ENCODE results near the gene PRR5.
"Not testable (repeated sequence)": the region's sequence is repeated elsewhere in the genome, so short reads cannot be mapped to it uniquely, and the experiment has no call there.

Gene PRR5

DNA sequence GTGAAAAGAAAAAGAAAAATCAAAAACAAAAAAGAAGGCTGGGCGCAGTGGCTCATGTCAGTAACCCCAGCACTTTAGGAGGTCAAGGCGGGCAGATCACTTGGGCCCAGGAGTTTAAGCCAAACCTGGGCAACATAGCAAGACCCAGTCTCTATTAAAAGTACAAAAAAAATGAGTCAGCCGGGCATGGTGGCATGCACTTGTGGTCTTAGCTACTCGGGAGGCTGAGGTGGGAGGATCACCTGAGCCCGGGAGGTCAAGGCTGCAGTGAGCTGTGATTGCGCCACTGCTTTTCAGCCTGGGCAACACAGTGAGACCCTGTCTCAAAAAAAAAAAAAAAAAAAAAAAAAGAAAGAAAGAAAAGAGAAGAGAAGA is 26.0 kb upstream of the PRR5 start:
- DNase-seq: not testable (repeated sequence)

DNA sequence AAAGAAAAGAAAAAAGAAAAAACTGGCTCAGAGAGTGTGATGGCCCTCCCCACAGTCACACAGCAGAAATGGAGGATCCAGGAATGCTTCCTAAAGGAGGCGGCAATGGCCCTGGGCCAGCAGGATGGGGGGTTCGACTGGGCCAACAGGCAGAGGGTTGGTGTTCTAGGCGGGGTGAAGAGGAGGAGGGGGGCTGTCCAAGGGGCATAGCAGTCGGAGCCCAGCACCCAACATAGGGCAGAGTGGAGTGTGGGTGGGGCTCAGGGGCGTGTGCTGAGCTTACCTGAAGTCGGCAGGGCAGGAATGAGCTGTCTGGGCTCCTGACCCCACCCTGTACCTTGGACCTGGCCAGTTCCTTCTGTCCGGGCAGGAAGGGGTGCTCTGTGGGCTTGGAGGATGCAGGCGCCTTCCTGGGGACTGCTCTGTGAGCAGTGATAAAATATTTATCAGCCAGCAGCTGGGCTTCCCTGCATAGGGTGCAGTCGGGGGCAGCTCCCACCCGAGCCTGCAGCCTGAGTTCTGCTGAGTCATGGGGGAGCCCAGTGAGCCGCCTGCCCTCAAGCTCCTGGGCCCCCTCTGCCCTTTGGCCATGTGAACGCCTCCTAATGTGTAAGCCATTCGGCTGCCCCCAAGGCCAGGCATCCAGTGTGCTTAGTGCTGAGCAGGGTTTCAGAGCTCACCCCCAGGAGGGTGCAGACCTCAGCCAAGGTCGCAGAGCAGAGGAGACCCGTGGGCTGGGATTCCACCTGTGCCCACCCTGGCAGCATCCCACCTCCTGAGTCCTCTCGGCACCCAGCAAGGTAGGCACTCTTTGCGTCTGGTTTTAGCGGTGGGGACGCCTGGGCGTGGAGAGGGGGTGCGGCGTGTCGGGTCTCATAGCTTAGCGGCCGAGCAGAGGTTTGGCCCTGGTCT is 25.3 kb upstream of the PRR5 start:
- DNase-seq: no peak

DNA sequence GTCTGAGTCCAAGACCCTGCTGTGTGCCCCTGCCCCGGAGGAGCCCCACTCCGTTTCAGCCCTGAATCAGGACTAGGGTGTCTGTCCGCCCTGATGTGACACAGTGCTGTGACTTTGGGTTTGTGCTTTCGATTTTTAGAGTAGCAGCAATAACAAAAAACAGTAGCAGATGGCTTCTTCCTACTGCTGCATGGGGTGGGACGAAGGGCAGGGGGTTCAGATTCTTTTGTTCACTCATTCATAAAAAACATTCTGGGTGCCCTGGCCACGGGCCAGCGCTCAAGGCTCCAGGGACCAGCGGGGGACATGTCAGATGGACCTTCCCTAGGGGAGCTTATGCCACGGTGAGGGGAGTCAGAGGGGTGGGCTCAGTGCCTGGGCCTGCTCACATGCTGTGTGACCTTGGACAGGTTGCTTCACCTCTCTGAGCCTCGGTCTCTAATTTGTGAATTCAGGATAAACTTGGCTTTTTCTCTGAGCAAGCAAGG is 24.6 kb upstream of the PRR5 start:
- DNase-seq: no peak

DNA sequence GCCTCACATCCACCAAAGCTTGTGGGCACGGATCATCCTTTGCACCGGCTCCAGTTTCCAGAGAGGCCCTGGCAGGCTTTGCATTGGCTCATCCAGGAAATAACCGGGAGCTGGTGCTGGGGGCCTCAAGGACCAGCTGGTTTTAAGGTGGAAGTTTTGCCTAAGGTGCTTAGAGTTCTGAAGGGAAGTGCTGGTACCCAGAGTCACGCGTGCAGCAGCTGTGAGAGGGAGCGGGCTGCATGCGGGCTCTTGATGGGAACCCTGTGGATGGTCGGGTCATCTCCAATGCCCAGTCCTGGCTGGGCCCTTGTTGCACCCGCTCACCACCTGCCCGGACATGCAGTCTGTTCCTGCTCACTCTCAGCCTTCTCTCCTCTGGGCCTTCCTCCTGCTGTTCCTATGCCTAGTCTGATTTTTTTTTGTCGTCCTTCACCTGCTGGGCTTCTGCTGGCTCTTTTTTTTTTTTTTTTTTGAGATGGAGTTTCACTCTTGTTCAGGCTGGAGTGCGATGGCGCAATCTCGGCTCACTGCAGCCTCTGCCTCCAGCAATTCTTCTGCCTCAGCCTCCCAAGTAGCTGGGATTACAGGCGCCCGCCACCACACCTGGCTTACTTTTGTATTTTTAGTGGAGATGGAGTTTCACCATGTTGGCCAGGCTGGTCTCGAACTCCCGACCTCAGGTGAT is 24.0 kb upstream of the PRR5 start:
- no peak for DNase-seq

DNA sequence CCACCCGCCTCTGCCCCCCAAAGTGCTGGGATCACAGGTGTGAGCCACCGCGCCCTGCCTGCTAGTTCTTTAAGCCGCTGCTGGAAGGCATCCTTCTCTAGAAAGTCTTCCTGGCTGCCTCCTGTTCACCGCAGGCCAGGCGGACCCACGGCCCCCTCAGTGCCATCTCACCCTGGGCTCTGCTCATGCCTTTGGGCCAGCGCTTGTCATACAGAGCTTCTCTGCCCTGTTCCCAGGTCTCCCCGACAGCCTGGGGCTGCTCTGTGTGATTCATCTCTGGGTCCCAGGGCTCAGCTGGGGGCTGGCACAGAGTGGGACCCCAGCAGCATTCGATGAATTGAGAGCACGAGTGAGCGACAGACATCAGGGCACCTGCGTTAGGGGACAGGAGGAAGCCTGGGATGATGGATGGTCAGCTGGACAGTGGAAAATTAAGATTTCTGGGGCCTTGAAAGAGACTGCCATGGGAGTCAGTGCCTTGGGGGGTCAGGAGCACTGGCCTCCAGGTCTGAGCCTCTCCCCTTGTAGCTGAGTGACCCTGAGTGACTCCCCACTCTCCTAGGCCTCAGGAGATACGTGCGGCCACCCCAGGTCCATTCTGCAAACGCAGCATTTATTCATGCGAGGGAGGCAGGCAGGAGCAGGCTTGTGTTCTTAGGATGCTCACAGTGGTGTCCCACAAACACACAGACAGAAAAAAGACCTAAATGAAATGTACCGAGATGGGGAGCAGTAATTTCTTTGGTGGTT is 23.3 kb upstream of the PRR5 start:
- DNase-seq: no peak

DNA sequence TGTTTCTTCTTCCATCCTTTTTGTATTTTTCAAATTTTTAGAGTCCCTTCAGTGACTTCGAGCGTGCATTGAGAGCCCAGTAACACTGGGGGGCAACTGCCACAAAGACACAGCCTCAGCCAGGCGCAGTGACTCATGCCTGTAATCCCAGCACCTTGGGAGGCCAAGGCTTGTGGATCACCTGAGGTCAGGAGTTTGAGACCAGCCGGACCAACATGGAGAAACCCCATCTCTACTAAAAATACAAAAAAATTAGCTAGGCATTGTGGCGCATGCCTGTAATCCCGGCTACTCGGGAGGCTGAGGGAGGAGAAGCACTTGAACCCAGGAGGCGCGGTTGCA is 22.7 kb upstream of the PRR5 start:
- not testable (repeated sequence) for DNase-seq

DNA sequence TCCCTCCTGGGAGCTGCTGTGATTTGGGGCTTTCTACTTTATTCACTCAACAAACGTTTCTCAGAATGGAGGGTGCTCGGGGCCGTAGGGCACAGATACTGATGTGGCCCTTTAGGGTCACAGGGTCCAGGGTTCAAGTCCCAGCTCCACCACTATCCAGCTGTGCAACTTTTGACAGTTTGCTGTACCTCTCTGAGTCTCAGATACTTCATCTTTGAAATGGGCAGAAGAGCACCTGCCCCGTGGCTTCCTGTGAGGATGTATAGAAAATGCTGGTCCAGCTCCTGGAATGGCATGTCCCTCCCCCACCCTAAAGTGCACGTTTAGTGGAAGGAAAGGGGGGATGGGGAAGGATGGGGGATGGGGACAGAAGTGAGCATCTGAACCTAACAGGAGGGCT is 21.9 kb upstream of the PRR5 start:
- no peak for DNase-seq

DNA sequence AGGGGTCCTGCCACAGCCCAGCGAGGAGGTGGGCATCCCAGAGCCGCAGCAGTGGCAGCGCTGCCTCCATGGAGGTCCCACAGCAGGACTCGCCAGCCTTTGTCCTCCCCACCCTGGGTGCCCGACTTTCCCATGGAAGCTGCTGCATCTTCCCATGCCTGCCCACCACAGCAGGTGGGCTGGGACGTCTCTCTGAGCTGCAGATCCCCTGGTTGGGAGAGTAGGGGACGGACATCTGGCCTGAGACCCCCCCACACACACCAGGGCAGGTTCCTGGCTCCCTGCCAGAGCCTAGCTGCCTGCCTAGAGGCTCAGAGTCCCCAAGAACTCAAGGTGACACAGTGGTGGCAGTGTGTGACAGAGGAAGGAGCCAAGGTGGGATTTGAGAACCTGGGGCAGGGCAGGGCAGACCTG is 21.5 kb upstream of the PRR5 start:
- DNase-seq: no peak

DNA sequence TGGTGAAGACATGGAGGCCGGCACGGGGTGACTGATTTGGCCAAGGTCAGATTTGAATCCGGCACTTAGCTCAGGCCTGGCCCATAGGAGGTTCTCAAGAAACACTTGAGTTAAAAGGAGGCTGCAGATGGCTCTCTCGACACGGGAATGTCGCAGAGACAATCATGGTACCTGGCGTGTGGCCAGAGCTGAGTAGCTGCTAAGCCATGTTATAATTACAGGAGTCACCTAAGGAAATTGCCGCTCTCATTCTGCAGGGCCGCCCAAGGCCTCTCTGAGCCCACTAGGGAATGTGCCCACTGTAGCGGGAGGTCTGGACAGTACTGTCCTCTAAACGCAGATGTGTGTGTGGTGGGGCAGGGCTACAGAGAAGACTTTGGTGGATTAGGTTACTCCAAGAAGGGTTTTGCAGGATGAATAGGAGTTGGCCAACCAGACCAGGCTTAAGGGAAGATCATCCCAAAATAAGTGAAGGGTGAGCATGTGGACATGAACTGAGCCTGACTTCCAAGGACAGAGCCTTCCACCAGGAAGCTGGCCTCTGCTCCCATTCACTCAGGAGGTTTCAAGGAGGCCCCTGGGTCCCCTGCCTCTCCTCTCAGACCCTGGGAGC is 19.3 kb upstream of the PRR5 start:
- no peak for DNase-seq

DNA sequence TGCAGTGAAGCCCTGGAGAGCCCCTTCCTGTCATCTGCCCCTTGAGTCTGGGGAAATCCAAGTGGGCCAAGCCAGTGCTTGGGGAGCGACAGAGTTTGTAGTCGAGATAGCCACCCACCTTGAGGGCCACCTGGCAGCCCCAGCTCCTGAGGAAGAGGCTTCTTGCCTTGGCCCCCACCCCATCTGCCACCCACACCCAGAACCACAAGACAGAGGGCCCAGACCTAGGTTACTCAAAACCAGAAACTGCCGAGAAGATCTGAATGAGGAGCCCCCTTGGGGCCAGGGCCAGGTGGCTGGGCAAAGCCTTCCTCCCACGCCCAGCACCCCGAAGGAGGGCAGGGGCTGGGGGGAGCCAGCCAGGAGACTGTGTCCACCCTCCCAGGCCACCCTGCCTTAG is 18.8 kb upstream of the PRR5 start:
- DNase-seq: no peak

DNA sequence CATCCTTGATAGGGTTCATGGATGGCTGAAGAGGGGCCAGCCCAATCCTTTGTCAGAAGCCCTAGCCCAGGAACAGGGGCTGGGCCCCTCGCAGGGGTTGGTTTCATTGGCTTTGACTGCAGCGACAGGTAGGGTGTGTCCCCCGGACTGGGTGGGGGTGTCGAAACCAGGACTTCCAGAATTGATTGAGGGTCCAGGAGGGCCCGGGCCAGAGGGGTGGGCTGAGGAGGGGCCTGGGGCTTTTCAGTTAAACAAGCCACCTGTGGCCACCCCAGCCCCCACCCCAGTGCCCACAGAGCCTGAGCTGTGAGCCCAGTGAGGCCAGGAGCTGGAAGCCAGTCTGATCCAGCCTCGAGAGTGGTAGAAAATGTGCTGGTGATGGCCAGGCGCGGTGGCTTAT is 18.1 kb upstream of the PRR5 start:
- DNase-seq: no peak

DNA sequence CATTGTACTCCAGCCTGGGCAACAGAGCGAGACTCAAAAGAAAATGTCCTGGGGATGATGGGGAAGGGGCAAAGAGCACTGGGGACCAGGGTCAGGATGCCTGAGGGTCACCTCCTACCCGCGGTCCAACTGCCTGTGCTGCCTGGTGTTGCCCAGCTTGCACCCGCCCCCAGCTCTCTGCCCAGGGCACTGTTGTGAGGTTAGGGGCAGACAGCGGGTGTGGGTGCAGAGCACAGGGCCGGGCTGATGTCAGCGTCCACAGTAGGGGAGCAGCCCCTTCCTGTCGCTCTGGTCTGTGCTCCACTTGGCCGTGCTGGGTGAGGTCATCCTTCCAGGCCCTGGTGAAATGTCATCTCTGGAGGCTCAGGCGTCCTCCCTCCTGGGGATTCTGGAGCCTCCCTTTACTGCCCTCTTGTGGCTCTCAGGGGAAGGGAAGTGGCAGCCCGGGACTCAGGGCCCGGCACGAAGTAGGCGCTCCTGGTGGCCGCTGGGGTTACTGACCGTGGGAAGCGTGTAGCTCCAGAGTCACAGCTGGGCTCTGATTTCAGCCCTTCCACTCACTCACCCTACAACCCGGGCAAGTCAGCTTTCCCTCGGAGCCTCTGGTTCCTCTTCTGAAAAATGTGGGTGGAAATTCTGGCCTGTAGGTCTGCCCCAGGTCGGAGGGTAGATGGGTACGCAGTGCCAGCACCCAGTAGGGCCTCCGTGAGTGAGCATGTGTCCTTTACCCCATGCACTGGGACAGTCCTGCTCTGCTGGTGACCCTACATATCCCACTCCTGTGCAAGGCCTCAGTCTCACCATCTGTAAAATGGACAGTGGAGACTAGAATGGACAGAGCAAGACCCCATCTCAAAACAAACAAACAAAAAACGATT is 17.3 kb upstream of the PRR5 start:
- peak; percentile 81 for DNase-seq

DNA sequence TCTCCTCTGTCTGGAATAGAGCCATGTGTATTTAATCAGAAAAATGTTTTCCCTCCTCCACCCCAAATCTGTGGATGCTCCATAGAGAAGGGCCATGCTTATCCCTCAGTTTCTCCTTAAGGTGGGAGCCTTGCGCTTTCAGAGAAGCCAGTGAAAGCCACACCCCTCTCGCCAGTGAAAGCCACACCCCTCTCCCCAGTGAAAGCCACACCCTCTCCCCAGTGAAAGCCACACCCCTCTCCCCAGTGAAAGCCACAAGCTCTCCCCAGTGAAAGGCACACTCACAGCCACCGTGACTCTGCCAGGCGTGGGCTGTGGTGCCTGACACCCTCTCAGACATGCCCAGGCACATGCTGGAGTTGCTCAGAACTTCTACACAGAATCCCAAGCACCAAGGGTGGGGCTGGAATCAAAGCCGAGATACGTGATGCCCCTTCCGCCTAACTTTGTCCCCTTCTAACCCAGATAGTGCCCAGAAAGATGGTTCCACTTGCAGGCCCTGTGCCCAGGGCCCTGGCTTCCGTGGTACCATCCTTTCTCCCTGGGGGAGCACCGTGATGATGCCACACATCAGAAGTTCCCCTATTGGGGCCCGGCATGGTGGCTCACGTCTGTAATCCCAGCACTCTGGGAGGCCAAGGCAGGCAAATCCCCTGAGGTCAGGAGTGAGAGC is 16.5 kb upstream of the PRR5 start:
- peak; percentile 77 for DNase-seq

DNA sequence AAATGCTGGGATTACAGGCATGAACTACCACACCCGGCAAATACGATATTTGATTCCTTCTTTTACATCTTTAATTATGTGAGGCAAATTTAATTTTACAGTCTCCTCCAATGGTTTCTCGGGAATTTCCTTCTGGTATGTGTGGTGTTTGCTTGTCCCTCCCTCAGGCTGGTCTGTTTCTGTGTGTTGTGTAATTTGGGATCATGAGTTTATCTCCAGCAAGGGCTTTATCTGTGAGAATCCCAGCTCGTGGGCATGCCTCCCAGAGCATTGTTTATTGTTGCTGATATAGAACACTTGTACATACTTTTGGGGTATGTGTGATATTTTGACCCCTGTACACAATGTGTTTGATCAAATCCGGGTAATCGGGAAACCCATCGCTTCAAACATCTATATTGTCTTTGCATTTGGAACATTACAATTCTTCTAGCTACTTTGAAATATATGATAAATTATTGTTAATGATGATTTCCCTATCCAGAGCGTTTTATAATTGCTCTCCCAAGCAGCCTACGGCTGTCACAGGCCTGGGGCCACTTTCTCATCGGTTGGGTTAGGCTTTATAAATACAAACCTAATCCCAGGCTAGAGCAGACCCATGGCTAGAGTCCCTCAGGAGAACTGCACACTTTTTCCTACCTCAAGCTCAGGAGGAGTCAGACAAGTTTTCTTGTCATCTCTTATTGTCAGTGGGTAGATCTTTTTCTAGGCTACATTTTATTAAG is 15.0 kb upstream of the PRR5 start:
- DNase-seq: no peak

DNA sequence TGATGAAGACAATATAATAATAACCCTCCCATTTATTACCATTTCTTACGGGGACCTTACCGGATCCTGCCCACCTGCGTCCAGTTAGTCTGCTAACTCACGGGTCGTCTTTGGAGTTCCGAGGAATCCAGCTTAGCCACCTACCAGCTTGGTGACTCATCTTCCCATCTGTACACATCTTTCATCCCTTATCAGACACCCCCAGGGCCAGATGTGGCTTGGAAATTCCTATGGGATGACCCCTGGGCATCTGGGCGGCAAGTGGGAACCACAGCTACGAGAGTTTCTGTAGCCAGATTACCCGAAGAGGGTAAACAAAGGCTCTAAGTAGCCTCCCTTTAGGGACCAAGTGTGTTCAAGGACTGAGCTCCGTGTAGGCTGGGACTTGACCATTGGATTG is 12.8 kb upstream of the PRR5 start:
- no peak for DNase-seq

DNA sequence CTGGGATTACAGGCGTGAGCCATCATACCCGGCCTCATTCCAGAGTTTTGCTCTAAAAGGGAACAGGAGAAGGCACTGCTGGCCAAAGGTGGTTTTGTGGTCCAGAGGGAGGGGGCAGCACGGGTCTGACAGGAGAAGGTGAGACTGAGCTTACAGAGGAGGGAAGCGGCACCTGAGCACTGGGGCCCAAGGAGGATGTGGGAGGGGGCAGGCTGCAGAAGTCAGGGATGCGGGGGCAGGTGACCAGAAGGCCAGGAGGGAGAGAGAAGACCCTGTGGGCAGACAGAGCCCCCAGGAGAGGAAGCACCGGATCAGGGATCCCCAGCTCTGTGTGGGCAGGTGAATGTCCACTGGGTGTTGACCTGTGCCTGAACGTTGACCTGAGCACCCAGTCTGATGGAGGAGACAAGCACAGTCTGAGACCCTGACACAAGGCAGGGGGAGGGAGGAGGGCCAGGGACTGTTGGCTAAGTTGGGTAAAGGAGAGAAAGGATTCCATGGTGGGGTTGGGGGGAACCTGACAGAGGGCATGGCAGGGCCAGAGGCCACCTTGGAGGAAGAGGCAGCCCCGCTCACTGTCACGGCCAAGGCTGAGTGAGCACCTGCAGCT is 12.0 kb upstream of the PRR5 start:
- no peak for DNase-seq

DNA sequence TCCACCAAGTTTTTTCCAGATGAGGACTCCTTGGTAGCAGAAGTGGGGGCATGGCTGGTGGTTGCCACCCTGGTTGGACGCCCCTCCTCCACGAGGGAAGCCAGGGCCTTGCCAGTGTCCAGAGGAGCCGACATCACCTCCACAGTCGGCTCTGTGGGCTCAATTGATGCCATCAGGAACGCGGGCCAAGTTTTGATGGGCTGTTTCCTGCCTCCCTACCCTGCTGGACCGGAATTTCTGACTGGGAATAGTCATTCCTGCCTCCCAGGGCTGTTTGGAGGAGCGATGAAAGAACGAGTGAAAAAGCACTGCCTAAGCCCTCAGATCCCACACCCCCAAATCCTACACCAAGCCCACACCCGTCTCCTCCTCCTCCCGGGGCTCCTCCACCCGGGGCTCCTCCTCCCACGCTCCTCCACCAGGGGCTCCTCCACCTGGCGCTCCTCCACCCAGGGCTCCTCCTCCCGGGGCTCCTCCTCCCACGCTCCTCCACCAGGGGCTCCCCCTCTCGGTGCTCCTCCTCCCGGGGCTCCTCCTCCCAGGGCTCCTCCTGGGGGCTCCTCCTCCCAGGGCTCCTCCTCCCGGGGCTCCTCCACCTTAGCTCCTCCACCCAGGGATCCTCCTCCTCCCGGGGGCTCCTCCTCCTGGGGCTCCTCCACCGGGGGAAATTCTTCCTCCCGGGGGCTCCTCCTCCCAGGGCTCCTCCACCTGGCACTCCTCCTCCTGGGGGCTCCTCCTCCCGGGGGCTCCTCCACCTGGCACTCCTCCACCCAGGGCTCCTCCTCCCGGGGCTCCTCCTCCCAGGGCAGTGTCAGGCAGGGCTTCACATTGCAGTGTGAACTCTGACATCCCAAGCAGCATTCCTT is 10.0 kb upstream of the PRR5 start:
- DNase-seq: no peak

DNA sequence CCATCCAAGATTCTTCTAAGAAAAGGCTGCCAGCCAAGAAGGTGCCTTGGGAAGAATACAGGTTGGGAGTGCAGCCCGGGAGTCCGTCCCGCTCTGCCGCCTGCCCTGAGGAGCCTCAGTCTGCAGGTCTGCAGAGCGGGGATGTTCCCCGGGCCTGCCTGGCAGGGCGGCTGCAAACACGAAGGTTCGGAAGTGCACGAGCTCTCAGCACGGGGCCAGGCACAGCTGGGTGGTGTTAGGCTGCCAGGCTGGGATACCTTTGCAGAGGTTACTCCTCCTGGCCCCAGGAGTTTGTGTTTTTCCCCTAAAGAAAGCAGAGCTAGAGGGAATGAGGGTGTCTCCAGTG is 9.4 kb upstream of the PRR5 start:
- DNase-seq: no peak

DNA sequence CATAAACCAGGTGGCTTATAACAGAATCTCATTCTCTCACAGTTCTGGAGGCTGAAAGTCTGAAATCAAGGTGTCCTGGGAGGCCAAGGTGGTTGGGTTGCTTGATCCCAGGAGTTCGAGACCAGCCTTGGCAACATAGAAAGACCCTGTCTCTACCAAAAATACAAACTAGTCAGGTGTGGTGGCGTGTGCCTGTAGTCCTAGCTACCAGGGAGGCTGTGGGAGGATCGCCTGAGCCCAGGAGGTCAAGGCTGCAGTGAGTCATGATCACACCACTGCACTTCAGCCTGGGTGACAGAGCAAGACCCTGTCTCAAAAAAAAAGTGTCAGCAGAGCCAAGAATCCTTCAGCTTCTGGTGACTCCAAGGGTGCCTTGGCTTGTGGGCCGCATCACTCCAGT is 8.9 kb upstream of the PRR5 start:
- DNase-seq: no peak

DNA sequence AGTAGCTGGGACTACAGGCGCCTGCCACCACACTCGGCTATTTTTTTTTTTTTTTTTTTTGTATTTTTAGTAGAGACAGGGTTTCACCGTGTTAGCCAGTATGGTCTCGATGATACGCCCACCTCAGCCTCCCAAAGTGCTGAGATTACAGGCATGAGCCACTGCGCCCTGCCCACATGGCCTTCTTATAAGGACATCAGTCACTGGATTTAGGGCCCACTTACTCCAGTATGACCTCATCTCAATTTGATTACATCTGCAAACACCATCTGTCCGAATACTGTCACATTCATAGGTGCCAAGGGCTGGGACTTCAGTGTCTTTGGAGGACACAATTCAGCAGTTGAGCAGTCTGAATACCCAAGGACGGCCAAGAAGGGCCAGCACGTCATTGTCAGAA is 8.2 kb upstream of the PRR5 start:
- no peak for DNase-seq
